HG02938 (cell line): ENCODE measurements around the gene CDC14A.
"Not testable (repeated sequence)": the region's sequence is repeated elsewhere in the genome, so short reads cannot be mapped to it uniquely, and the experiment has no call there.

ENCODE experiments used
- ATAC-seq: cut with Tn5 transposase; IDR thresholded peaks from one replicate; pipeline ENCODE4 v1.9.1; 2021; ENCODE audit warnings: mild to moderate bottlenecking, moderate library complexity; ENCODE audit not compliant: unreplicated experiment

CDC14A gene

GRCh38 chr1:100352267-100353070 lies at the start of gene CDC14A:
Gene CDC14A, plus strand, starts transcription at chr1:100352506. Its CDS starts 449 bp downstream, at chr1:100352955.
- ATAC-seq: peak; percentile 63

GRCh38 chr1:100302739-100303138 lies 49.6 kb upstream of the CDC14A start:
- no peak for ATAC-seq

GRCh38 chr1:100304227-100304626 lies 48.1 kb upstream of the CDC14A start:
- no peak for ATAC-seq

GRCh38 chr1:100304921-100305320 lies 47.4 kb upstream of the CDC14A start:
- no peak for ATAC-seq

GRCh38 chr1:100305954-100306353 lies 46.4 kb upstream of the CDC14A start:
- no peak for ATAC-seq

- no peak for ATAC-seq
These were observed 45.5 kb upstream of the CDC14A start for GRCh38 chr1:100306735-100307313.

GRCh38 chr1:100308777-100309176 lies 43.5 kb upstream of the CDC14A start:
- ATAC-seq: no peak

- ATAC-seq: no peak
These were observed 42.4 kb upstream of the CDC14A start for GRCh38 chr1:100309863-100310262.

GRCh38 chr1:100313382-100313781 lies 38.9 kb upstream of the CDC14A start:
- no peak for ATAC-seq

GRCh38 chr1:100316622-100317021 lies 35.7 kb upstream of the CDC14A start:
- no peak for ATAC-seq

GRCh38 chr1:100320311-100321099 lies 31.8 kb upstream of the CDC14A start:
- ATAC-seq: no peak

- ATAC-seq: no peak
These were observed 31.2 kb upstream of the CDC14A start for GRCh38 chr1:100321100-100321493.

GRCh38 chr1:100321506-100321905 lies 30.8 kb upstream of the CDC14A start:
- no peak for ATAC-seq

GRCh38 chr1:100322436-100323211 lies 29.7 kb upstream of the CDC14A start:
- peak; percentile 60 for ATAC-seq

GRCh38 chr1:100323419-100324106 lies 28.7 kb upstream of the CDC14A start:
- no peak for ATAC-seq

GRCh38 chr1:100325415-100326324 lies 26.6 kb upstream of the CDC14A start:
- ATAC-seq: no peak

- not testable (repeated sequence) for ATAC-seq
These were observed 26.0 kb upstream of the CDC14A start for GRCh38 chr1:100326325-100326670.

- ATAC-seq: no peak
These were observed 24.2 kb upstream of the CDC14A start for GRCh38 chr1:100328133-100328532.

- not testable (repeated sequence) for ATAC-seq
These were observed 21.2 kb upstream of the CDC14A start for GRCh38 chr1:100331146-100331545.
